Type B pancreatic cell (in vitro differentiated cells): ENCODE results near the gene PLEKHA7. TPM values are rescaled to one million over a fixed set of nuclear protein-coding genes. Genes with fewer than 3 reads are reported as not detected.
"Not testable (repeated sequence)": the region's sequence is repeated elsewhere in the genome, so short reads cannot be mapped to it uniquely, and the experiment has no call there.

Experiments used
- DNase-seq: peaks from one replicate; pipeline ENCODE4 v3.0.0; 2021; ENCODE audit warnings: mixed read lengths; ENCODE audit not compliant: unreplicated experiment; ENCODE audit errors: extremely low spot score
- H3K27ac Mint-ChIP-seq: 2 replicates; pipeline ENCODE4 v1.8.0; 2021; ENCODE audit warnings: mild to moderate bottlenecking, mixed read lengths
- H3K27me3 Mint-ChIP-seq: 2 replicates; pipeline ENCODE4 v1.8.0; 2021; ENCODE audit warnings: mixed read lengths
- H3K36me3 Mint-ChIP-seq: 2 replicates; pipeline ENCODE4 v1.8.0; 2021; ENCODE audit warnings: mixed read lengths
- H3K4me1 Mint-ChIP-seq: one replicate; pipeline ENCODE4 v1.8.0; 2021; ENCODE audit warnings: mixed read lengths; ENCODE audit not compliant: unreplicated experiment
- H3K4me3 Mint-ChIP-seq: 2 replicates; pipeline ENCODE4 v1.8.0; 2021; ENCODE audit warnings: mild to moderate bottlenecking, mixed read lengths
- H3K9me3 Mint-ChIP-seq: 2 replicates; pipeline ENCODE4 v1.8.0; 2021; ENCODE audit warnings: mixed read lengths
- CTCF ChIP-seq: fragments of 200-600 bp; sonication (generic); conservative IDR thresholded peaks from 2 replicates; pipeline ENCODE4 v1.5.0; 2021; ENCODE audit warnings: antibody characterized with exemption, mild to moderate bottlenecking
- total RNA-seq: library from RNA; stranded (reverse); gene quantifications from 2 replicates; pipeline ENCODE4 v1.2.1, GENCODE V29; 2021; ENCODE audit warnings: low replicate concordance

PLEKHA7 gene
- total RNA-seq, 1 donor from 2014 or later: 64.7 TPM

DNA sequence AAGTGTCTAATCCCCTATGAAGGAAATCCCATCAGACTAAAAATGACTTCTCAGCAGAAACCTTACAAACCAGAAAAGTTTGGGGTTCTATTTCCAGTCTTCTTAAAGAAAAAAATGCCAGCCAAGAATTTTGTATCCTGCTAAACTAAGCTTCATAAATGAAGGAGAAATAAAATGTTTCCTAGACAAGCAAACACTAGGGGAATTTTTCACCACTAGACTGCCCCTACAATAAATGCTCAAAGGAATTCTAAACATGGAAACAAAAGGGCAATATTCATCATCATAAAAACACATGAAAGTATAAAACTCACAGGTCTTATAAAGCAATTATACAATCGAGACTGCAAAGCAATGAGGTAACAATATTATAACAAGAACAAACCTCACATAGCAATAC is 124.3 kb downstream of the PLEKHA7 start:
- Mint-ChIP-seq H3K27me3 (no peaks in the 10 kb centered on the region), H3K4me3 (peak overlapping the region; percentile 10), H3K36me3 (peaks cover 20% of the 10 kb centered on the region), H3K4me1 (peaks cover 19% of the 10 kb centered on the region), H3K27ac (peak overlapping the region; percentile 97), H3K9me3 (peaks cover 17% of the 10 kb centered on the region)
- TF ChIP-seq CTCF: no peak
- no peak for DNase-seq

GRCh38 chr11:16889010-16889409 is 125.2 kb downstream of the PLEKHA7 start:
- H3K9me3 Mint-ChIP-seq: peaks cover 17% of the 10 kb centered on the region

GRCh38 chr11:16887887-16888286 is 126.3 kb downstream of the PLEKHA7 start:
- peaks cover 20% of the 10 kb centered on the region for H3K36me3 Mint-ChIP-seq
- H3K27me3 Mint-ChIP-seq, H3K4me3 Mint-ChIP-seq, DNase-seq: not testable (repeated sequence)
- H3K9me3 Mint-ChIP-seq: peaks cover 17% of the 10 kb centered on the region
- H3K27ac Mint-ChIP-seq: peak overlapping the region; percentile 13
- H3K4me1 Mint-ChIP-seq: peaks cover 11% of the 10 kb centered on the region

More at GRCh38 chr11:16889010-16889409, 125.2 kb downstream of the PLEKHA7 start:
- not testable (repeated sequence) for H3K27me3 Mint-ChIP-seq, DNase-seq
- peak overlapping the region; percentile 97 for H3K27ac Mint-ChIP-seq
- H3K36me3 Mint-ChIP-seq: peaks cover 20% of the 10 kb centered on the region
- peaks cover 15% of the 10 kb centered on the region for H3K4me1 Mint-ChIP-seq
- H3K4me3 Mint-ChIP-seq: peak overlapping the region; percentile 68

- no peaks in the 10 kb centered on the region for H3K27me3 Mint-ChIP-seq
- peak overlapping the region; percentile 88 for H3K27ac Mint-ChIP-seq
- TF ChIP-seq CTCF: no peak
- peaks cover 4% of the 10 kb centered on the region for H3K36me3 Mint-ChIP-seq
- DNase-seq: no peak
- H3K9me3 Mint-ChIP-seq: no peaks in the 10 kb centered on the region
- H3K4me1 Mint-ChIP-seq: peaks cover 21% of the 10 kb centered on the region
- H3K4me3 Mint-ChIP-seq: peak overlapping the region; percentile 58
Observed at GRCh38 chr11:16883174-16883573, 131.0 kb downstream of the PLEKHA7 start.

DNA sequence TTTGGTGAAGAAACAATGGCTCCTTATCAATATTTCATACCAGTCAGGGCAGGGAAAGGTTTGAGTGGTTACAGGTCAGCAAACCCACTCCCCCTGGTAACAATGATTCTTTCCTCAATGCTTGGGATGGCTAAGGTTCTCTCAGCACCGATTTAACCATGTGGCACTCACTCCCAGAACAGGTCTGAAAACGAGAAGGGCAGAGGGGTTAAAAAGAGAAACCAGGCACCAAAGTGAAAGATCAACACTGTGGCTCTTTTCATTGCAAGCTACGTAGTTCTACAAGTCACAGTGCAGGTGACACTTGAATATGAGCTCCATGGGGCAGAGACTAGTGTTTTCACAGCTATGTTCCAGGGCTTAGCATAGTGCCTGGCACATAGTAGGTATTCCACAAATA is 132.4 kb downstream of the PLEKHA7 start:
- H3K36me3 Mint-ChIP-seq: peaks cover 2% of the 10 kb centered on the region
- no peak for DNase-seq
- no peaks in the 10 kb centered on the region for H3K27me3 Mint-ChIP-seq
- H3K9me3 Mint-ChIP-seq: no peaks in the 10 kb centered on the region
- no peak for TF ChIP-seq CTCF
- peaks cover 28% of the 10 kb centered on the region for H3K4me1 Mint-ChIP-seq
- peak overlapping the region; percentile 72 for H3K27ac Mint-ChIP-seq
- peak overlapping the region; percentile 3 for H3K4me3 Mint-ChIP-seq

DNA sequence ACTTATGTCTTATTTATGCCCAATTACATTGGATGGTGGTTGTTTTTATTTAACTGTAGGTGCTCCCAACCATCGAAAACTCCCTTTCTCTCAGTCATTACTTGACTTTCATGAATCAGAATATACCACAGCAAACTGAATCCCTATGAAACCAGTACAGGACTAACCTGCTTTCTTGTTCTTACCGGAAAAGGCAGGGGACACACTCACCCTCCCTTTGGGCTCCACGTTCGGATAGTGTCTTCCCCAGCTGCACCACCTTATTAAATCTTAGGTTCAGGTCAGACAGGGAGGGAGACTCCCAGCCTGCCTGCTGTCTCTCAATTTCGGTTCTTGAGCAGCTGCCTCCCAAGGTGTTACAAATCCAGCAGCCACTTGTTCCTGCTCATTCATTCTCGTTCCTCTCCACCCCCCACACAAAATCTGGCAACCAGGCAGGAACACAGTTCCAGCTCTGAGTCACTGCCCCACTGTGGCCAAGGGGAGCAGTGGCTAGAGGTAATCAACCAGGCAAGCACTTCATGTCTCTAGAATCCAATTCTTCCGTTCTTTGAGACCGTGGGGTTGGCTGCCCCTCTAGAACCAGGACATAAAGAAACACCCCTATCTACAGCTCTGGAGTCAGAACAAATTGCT is 133.0 kb downstream of the PLEKHA7 start:
- no peaks in the 10 kb centered on the region for H3K27me3 Mint-ChIP-seq
- no peak for DNase-seq
- H3K27ac Mint-ChIP-seq: peak overlapping the region; percentile 72
- H3K4me3 Mint-ChIP-seq: peak overlapping the region; percentile 3
- peaks cover 34% of the 10 kb centered on the region for H3K4me1 Mint-ChIP-seq
- TF ChIP-seq CTCF: peak; percentile 31
- H3K9me3 Mint-ChIP-seq: no peaks in the 10 kb centered on the region
- no peaks in the 10 kb centered on the region for H3K36me3 Mint-ChIP-seq
